PC-9 (cell line): Measurements from ENCODE around the gene MPL. TPM values are rescaled to one million over a fixed set of nuclear protein-coding genes. Genes with fewer than 3 reads are reported as not detected.
A peak's percentile ranks its signal among the peaks of the same experiment; 100 is the strongest.

Experiments
- BruUV-seq: library from RNA; stranded (reverse); fragments of 400-500 nt; replicated peaks from 2 replicates; lab custom pipeline; 2021; lab: Mats Ljungman, UMichigan
- CTCF ChIA-PET: fragments of 300-600 bp; sonication (Branson Sonifier 250); formaldehyde crosslinking; loops from one replicate; lab custom pipeline; 2022; ENCODE audit warnings: antibody characterized with exemption; lab: Charles Lee
- POLR2A ChIA-PET: fragments of 300-600 bp; sonication (Branson Sonifier 250); formaldehyde crosslinking; loops from one replicate; lab custom pipeline; 2022; ENCODE audit warnings: antibody characterized with exemption; ENCODE audit not compliant: unreplicated experiment; lab: Charles Lee
- DNase-seq, 2 experiments: peaks; one replicate each; pipeline versions ENCODE4 v3.0.0 to v3.0.0-alpha.2; 2015 to 2022; ENCODE audit warnings: mixed read lengths in 1 of 2
- H2AFZ ChIP-seq: fragments of 200-600 bp; sonication (generic); 2 replicates; pipeline ENCODE4 v1.8.1; 2017; ENCODE audit warnings: antibody characterized with exemption
- H3F3A ChIP-seq: fragments of 200-600 bp; sonication (generic); 2 replicates; pipeline ENCODE4 v1.8.1; 2017; ENCODE audit warnings: antibody characterized with exemption, mild to moderate bottlenecking, low read depth; ENCODE audit not compliant: insufficient read depth
- H3K27ac ChIP-seq: fragments of 200-600 bp; sonication (generic); 2 replicates; pipeline ENCODE4 v1.6.1; 2016; ENCODE audit warnings: mixed run types
- H3K27me3 ChIP-seq: fragments of 200-600 bp; sonication (generic); 2 replicates; pipeline ENCODE4 v1.6.1; 2016; ENCODE audit warnings: low read depth, mixed run types; ENCODE audit not compliant: insufficient read depth
- H3K36me3 ChIP-seq: fragments of 200-600 bp; sonication (generic); 2 replicates; pipeline ENCODE4 v1.6.1; 2016; ENCODE audit warnings: low read depth, mixed run types
- H3K4me1 ChIP-seq: fragments of 200-600 bp; sonication (generic); replicated peaks from 2 replicates; pipeline ENCODE4 v1.6.1; 2016; ENCODE audit warnings: mixed run types; ENCODE audit not compliant: insufficient read depth
- H3K4me2 ChIP-seq: fragments of 200-600 bp; sonication (generic); 2 replicates; pipeline ENCODE4 v1.6.1; 2017; ENCODE audit warnings: mixed run types
- H3K4me3 ChIP-seq: fragments of 200-600 bp; sonication (generic); 2 replicates; pipeline ENCODE4 v1.6.1; 2016; ENCODE audit warnings: mixed run types
- H3K79me2 ChIP-seq: fragments of 200-600 bp; sonication (generic); 2 replicates; pipeline ENCODE4 v1.6.1; 2017; ENCODE audit warnings: low read depth, mixed run types
- H3K9me2 ChIP-seq: fragments of 200-600 bp; sonication (generic); 2 replicates; pipeline ENCODE4 v1.8.1; 2017; ENCODE audit warnings: mild to moderate bottlenecking; ENCODE audit not compliant: insufficient read depth
- H3K9me3 ChIP-seq: fragments of 200-600 bp; sonication (generic); 2 replicates; pipeline ENCODE4 v1.8.1; 2016; ENCODE audit warnings: low read depth; ENCODE audit not compliant: insufficient read depth
- H4K20me1 ChIP-seq: fragments of 200-600 bp; sonication (generic); 2 replicates; pipeline ENCODE4 v1.8.1; 2017; ENCODE audit not compliant: insufficient read depth
- EZH2 ChIP-seq: fragments of 200-600 bp; sonication (generic); IDR thresholded peaks from 2 replicates; pipeline ENCODE4 v1.8.0; 2017; ENCODE audit warnings: antibody characterized with exemption, low read depth
- intact Hi-C: fragments of 100-400 bp; cut with micrococcal nuclease; formaldehyde crosslinking; loops from one replicate; pipeline ENCODE4 v1.10.0; 2022; ENCODE audit not compliant: unreplicated experiment
- total RNA-seq: library from RNA; stranded (reverse); gene quantifications from 2 replicates; pipeline ENCODE4 v1.2.3, GENCODE V29; 2021
- TF ChIP-seq, protein P1 (sequence below): fragments of 200-600 bp; sonication (generic); conservative IDR thresholded peaks from 2 replicates; pipeline ENCODE4 v1.6.1; 2017; ENCODE audit warnings: mixed run types, antibody characterized with exemption, mild to moderate bottlenecking, moderate library complexity

Gene MPL
- total RNA-seq, 1 experiment from 2014 or later, result 0.76 TPM

GRCh38 chr1:43372172-43372571 is 34.6 kb downstream of the MPL start:
- DNase-seq, result peak in 1 of 2 experiments; percentile 46
- H3K9me3 ChIP-seq, result no peaks in the 10 kb centered on the region
- H3K36me3 ChIP-seq, result no peaks in the 10 kb centered on the region
- H3F3A ChIP-seq, result peaks cover 64% of the 10 kb centered on the region
- peaks cover 44% of the 10 kb centered on the region for H3K79me2 ChIP-seq
- CTCF ChIA-PET, result no interaction called here
- H3K9me2 ChIP-seq, result no peaks in the 10 kb centered on the region
- no peak for TF ChIP-seq EZH2
- TF ChIP-seq, protein P1, sequence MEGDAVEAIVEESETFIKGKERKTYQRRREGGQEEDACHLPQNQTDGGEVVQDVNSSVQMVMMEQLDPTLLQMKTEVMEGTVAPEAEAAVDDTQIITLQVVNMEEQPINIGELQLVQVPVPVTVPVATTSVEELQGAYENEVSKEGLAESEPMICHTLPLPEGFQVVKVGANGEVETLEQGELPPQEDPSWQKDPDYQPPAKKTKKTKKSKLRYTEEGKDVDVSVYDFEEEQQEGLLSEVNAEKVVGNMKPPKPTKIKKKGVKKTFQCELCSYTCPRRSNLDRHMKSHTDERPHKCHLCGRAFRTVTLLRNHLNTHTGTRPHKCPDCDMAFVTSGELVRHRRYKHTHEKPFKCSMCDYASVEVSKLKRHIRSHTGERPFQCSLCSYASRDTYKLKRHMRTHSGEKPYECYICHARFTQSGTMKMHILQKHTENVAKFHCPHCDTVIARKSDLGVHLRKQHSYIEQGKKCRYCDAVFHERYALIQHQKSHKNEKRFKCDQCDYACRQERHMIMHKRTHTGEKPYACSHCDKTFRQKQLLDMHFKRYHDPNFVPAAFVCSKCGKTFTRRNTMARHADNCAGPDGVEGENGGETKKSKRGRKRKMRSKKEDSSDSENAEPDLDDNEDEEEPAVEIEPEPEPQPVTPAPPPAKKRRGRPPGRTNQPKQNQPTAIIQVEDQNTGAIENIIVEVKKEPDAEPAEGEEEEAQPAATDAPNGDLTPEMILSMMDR, result no peak
- H3K27ac ChIP-seq, result peak overlapping the region; percentile 85
- no peak overlapping the region for H3K4me3 ChIP-seq
- H3K27me3 ChIP-seq, result no peaks in the 10 kb centered on the region
- no TSS peak for BruUV-seq
- H2AFZ ChIP-seq, result no peak overlapping the region
- H4K20me1 ChIP-seq, result no peaks in the 10 kb centered on the region
- intact Hi-C loops, result loop anchor here (5.0 kb wide), 1 partner anchor 460 kb away; no protein-coding TSS in a partner anchor
- H3K4me2 ChIP-seq, result peak overlapping the region; percentile 41
- peaks cover 52% of the 10 kb centered on the region for H3K4me1 ChIP-seq
- POLR2A ChIA-PET, result no interaction called here

DNA sequence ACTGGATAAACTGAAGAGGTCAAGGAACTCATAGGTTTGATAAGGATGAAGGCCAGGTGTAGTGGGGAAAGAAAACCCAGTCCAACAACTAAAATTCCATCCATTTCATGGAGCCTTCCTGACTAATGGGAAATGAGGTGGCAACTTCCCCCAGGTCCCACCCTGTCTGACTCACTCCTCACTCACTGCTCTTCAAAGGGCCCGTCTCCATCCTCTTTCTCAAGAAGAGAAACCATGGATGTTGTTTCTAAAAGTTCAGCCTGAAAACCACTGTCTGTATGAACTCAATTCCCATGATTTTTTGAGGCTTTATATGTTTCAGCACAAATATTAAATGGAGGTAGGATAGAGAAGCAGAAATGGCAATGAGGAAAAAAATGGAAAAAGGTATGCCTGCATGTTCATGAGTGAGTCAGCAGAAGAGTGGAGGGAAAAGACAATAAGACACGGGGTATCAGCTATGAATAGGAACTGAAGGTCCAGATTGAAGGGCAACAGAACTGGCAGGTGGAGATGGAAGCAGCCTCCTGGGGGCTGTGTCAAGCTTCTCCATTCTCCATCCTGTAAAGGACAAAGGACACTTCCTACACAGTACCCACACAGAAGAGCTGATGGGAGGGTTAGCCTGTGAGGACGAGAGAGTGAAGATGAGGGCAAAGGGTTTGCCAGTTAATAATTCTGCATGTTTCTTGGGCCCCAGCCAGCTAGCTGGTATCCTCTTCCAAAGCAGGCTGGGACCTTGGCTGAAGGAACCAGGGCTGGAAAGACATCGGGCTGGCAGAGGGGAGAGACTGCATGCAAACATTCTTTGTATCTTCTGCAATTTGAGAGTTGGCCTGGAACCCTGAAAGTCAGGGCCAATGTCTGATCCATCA is 35.7 kb downstream of the MPL start:
- no peaks in the 10 kb centered on the region for H4K20me1 ChIP-seq
- H2AFZ ChIP-seq, result no peak overlapping the region
- DNase-seq, result peak; percentile 68 to 88
- no peaks in the 10 kb centered on the region for H3K36me3 ChIP-seq
- peaks cover 52% of the 10 kb centered on the region for H3K4me1 ChIP-seq
- H3F3A ChIP-seq, result peaks cover 59% of the 10 kb centered on the region
- H3K4me3 ChIP-seq, result no peak overlapping the region
- no peaks in the 10 kb centered on the region for H3K9me2 ChIP-seq
- H3K27me3 ChIP-seq, result no peaks in the 10 kb centered on the region
- CTCF ChIA-PET, result interaction anchor here (0.6 to 1.0 kb wide), 3 partner anchors 88 to 298 kb away, joined by 3 to 8 read pairs (median 4); partner anchors contain the start of gene C1orf210
- peak overlapping the region; percentile 41 for H3K4me2 ChIP-seq
- peak overlapping the region; percentile 85 for H3K27ac ChIP-seq
- H3K79me2 ChIP-seq, result peaks cover 41% of the 10 kb centered on the region
- no TSS peak for BruUV-seq
- H3K9me3 ChIP-seq, result no peaks in the 10 kb centered on the region
- TF ChIP-seq EZH2, result no peak
- TF ChIP-seq, protein P1, result no peak
- POLR2A ChIA-PET, result interaction anchor here (0.5 to 0.7 kb wide), 5 partner anchors 8 to 556 kb away, joined by 3 to 27 read pairs (median 4); no protein-coding TSS in a partner anchor
- intact Hi-C loops, result loop anchor here (1.0 to 5.0 kb wide), 2 partner anchors 135 to 459 kb away; no protein-coding TSS in a partner anchor

GRCh38 chr1:43376723-43377235 is 39.2 kb downstream of the MPL start:
- H3K9me3 ChIP-seq, result no peaks in the 10 kb centered on the region
- H2AFZ ChIP-seq, result no peak overlapping the region
- TF ChIP-seq, protein P1, result no peak
- no peak for TF ChIP-seq EZH2
- peaks cover 29% of the 10 kb centered on the region for H3K4me1 ChIP-seq
- no peak overlapping the region for H3K4me3 ChIP-seq
- H3K4me2 ChIP-seq, result no peak overlapping the region
- CTCF ChIA-PET, result no interaction called here
- POLR2A ChIA-PET, result no interaction called here
- DNase-seq, result no peak
- intact Hi-C loops, result no loop called here
- BruUV-seq, result no TSS peak
- H3K79me2 ChIP-seq, result peaks cover 6% of the 10 kb centered on the region; the same call in 1 of the 2 replicates
- H3K36me3 ChIP-seq, result no peaks in the 10 kb centered on the region
- no peaks in the 10 kb centered on the region for H3K9me2 ChIP-seq
- H3F3A ChIP-seq, result peaks cover 31% of the 10 kb centered on the region
- H3K27me3 ChIP-seq, result no peaks in the 10 kb centered on the region
- H4K20me1 ChIP-seq, result no peaks in the 10 kb centered on the region
- H3K27ac ChIP-seq, result no peak overlapping the region
